ENCODE data around the gene ZFR. TPM values are rescaled to one million over a fixed set of nuclear protein-coding genes. Genes with fewer than 3 reads are reported as not detected.

ZFR gene
- polyA plus RNA-seq (56.6 to 74.7 TPM (median 58.7 TPM) in 3 replicates), polyA minus RNA-seq (116 to 202 TPM (median 154 TPM) in 3 replicates)
- 57.7 TPM for polyA plus RNA-seq (2011; ENCODE audit: low read depth)
- polyA plus RNA-seq (2011; cell fraction: cytosol; rRNA removed): 32.3 and 53.6 TPM in 2 replicates
- polyA plus RNA-seq (2011; cell fraction: nucleus; rRNA removed): 50.8 and 56.9 TPM in 2 replicates
- 30.8 and 37.7 TPM in 2 replicates for polyA plus RNA-seq (2012; ENCODE audit: low replicate concordance)
- 45.5 TPM for polyA minus RNA-seq (2011; cell fraction: cytosol; rRNA and poly(A)+ RNA removed)
- 37.4 and 63.4 TPM in 2 replicates for polyA minus RNA-seq (2011; cell fraction: nucleus; rRNA and poly(A)+ RNA removed)

- peaks cover 20% of the 10 kb centered on the region for H3K4me1 ChIP-seq (ENCODE audit: control insufficient read depth, extremely low read depth, insufficient read depth, low read length)
- H3K79me2 ChIP-seq (ENCODE audit: control insufficient read depth, insufficient read depth, low read length): peaks cover 40% of the 10 kb centered on the region
- dilution Hi-C loops (cut with MboI; ENCODE audit: extremely low pct_ligation_motif_present, low sequenced_read_pairs): no loop called here
- no peaks in the 10 kb centered on the region for H3K9me1 ChIP-seq (ENCODE audit: control insufficient read depth, extremely low read depth, insufficient read depth, low read length)
- H3K27me3 ChIP-seq (ENCODE audit: control insufficient read depth, extremely low read depth, insufficient read depth, low read length): no peaks in the 10 kb centered on the region
- peak within 1 kb of the TSS; percentile 76 for H2AFZ ChIP-seq (ENCODE audit: control insufficient read depth, low read length)
- peak; percentile 41 for DNase-seq (ENCODE audit: low read depth, low spot score)
- peak within 1 kb of the TSS; percentile 75 to 93 (median 90) for H3K4me3 ChIP-seq (ENCODE audit: control insufficient read depth in 2 of 3, extremely low read depth in 1 of 3, insufficient read depth in 2 of 3, low read depth in 1 of 3, low read length in 3 of 3)
- peak within 1 kb of the TSS; percentile 90 for H3K9ac ChIP-seq (ENCODE audit: control insufficient read depth, extremely low read depth, insufficient read depth, low read length)
- H3K27ac ChIP-seq (ENCODE audit: control insufficient read depth, insufficient read depth, low read length): peak within 1 kb of the TSS; percentile 78
- H3K9me3 ChIP-seq (ENCODE audit: control insufficient read depth, low read depth, low read length): no peaks in the 10 kb centered on the region
- FAIRE-seq: no peak
- TF ChIP-seq CTCF (optimal IDR thresholded peaks at IDR 0.05 in 1 of 3, IDR thresholded peaks at IDR 0.05 in 1 of 3, conservative IDR thresholded peaks at IDR 0.05 in 1 of 3; ENCODE audit: extremely low read depth in 1 of 3, insufficient read depth in 2 of 3, low read length in 3 of 3) (no peak), EZH2 (IDR thresholded peaks at IDR 0.05; ENCODE audit: low read length) (no peak)
- peaks cover 2 to 5% of the 10 kb centered on the region in 2 experiments for H3K36me3 ChIP-seq (ENCODE audit: control insufficient read depth in 2 of 2, extremely low read depth in 1 of 2, insufficient read depth in 2 of 2, low read length in 2 of 2)
- H3K4me2 ChIP-seq (ENCODE audit: control insufficient read depth, extremely low read depth, insufficient read depth, low read depth, low read length): peak within 1 kb of the TSS; percentile 99
- peaks cover 7% of the 10 kb centered on the region for H4K20me1 ChIP-seq (ENCODE audit: control insufficient read depth, extremely low read depth, insufficient read depth, low read length)
These were observed at the start of gene ZFR for GRCh38 chr5:32444431-32445286. Gene ZFR (minus strand): TSS chr5:32444740. CDS start chr5:32444658, 82 bp downstream.

GRCh38 chr5:32490972-32491557 lies 46.5 kb upstream of the ZFR start:
- H3K4me2 ChIP-seq (ENCODE audit: control insufficient read depth, extremely low read depth, insufficient read depth, low read depth, low read length): no peak overlapping the region
- FAIRE-seq: no peak
- dilution Hi-C loops (cut with MboI; ENCODE audit: extremely low pct_ligation_motif_present, low sequenced_read_pairs): no loop called here
- no peaks in the 10 kb centered on the region for H4K20me1 ChIP-seq (ENCODE audit: control insufficient read depth, extremely low read depth, insufficient read depth, low read length)
- no peaks in the 10 kb centered on the region for H3K36me3 ChIP-seq (ENCODE audit: control insufficient read depth in 2 of 2, extremely low read depth in 1 of 2, insufficient read depth in 2 of 2, low read length in 2 of 2)
- no peak overlapping the region for H3K4me3 ChIP-seq (ENCODE audit: control insufficient read depth in 2 of 3, extremely low read depth in 1 of 3, insufficient read depth in 2 of 3, low read depth in 1 of 3, low read length in 3 of 3)
- no peaks in the 10 kb centered on the region for H3K9me3 ChIP-seq (ENCODE audit: control insufficient read depth, low read depth, low read length)
- no peaks in the 10 kb centered on the region for H3K79me2 ChIP-seq (ENCODE audit: control insufficient read depth, insufficient read depth, low read length)
- no peaks in the 10 kb centered on the region for H3K4me1 ChIP-seq (ENCODE audit: control insufficient read depth, extremely low read depth, insufficient read depth, low read length)
- H2AFZ ChIP-seq (ENCODE audit: control insufficient read depth, low read length): no peak overlapping the region
- no peak overlapping the region for H3K9ac ChIP-seq (ENCODE audit: control insufficient read depth, extremely low read depth, insufficient read depth, low read length)
- H3K27me3 ChIP-seq (ENCODE audit: control insufficient read depth, extremely low read depth, insufficient read depth, low read length): no peaks in the 10 kb centered on the region
- DNase-seq (ENCODE audit: low read depth, low spot score): no peak
- no peaks in the 10 kb centered on the region for H3K9me1 ChIP-seq (ENCODE audit: control insufficient read depth, extremely low read depth, insufficient read depth, low read length)
- TF ChIP-seq CTCF (optimal IDR thresholded peaks at IDR 0.05 in 1 of 3, IDR thresholded peaks at IDR 0.05 in 1 of 3, conservative IDR thresholded peaks at IDR 0.05 in 1 of 3; ENCODE audit: extremely low read depth in 1 of 3, insufficient read depth in 2 of 3, low read length in 3 of 3): no peak
- no peak for TF ChIP-seq EZH2 (IDR thresholded peaks at IDR 0.05; ENCODE audit: low read length)
- H3K27ac ChIP-seq (ENCODE audit: control insufficient read depth, insufficient read depth, low read length): no peak overlapping the region

Data from keratinocyte (primary cell).